ENCODE results near the gene USH2A.

GRCh38 chr1:215766521-215766920 lies 656.7 kb downstream of the USH2A start:
- TF ChIP-seq, protein P1, sequence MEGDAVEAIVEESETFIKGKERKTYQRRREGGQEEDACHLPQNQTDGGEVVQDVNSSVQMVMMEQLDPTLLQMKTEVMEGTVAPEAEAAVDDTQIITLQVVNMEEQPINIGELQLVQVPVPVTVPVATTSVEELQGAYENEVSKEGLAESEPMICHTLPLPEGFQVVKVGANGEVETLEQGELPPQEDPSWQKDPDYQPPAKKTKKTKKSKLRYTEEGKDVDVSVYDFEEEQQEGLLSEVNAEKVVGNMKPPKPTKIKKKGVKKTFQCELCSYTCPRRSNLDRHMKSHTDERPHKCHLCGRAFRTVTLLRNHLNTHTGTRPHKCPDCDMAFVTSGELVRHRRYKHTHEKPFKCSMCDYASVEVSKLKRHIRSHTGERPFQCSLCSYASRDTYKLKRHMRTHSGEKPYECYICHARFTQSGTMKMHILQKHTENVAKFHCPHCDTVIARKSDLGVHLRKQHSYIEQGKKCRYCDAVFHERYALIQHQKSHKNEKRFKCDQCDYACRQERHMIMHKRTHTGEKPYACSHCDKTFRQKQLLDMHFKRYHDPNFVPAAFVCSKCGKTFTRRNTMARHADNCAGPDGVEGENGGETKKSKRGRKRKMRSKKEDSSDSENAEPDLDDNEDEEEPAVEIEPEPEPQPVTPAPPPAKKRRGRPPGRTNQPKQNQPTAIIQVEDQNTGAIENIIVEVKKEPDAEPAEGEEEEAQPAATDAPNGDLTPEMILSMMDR (IDR thresholded peaks at IDR 0.05) = no peak
- TF ChIP-seq EP300 (IDR thresholded peaks at IDR 0.05) = no peak
- TF ChIP-seq POLR2A (IDR thresholded peaks at IDR 0.05) = no peak
